ENCODE measurements around the gene TUNAR.

GRCh38 chr14:95935228-95935822, 58.7 kb downstream of the TUNAR start:
- TF ChIP-seq EZH2 (IDR thresholded peaks at IDR 0.05; ENCODE audit: low read depth), result no peak
- TF ChIP-seq, protein P1, sequence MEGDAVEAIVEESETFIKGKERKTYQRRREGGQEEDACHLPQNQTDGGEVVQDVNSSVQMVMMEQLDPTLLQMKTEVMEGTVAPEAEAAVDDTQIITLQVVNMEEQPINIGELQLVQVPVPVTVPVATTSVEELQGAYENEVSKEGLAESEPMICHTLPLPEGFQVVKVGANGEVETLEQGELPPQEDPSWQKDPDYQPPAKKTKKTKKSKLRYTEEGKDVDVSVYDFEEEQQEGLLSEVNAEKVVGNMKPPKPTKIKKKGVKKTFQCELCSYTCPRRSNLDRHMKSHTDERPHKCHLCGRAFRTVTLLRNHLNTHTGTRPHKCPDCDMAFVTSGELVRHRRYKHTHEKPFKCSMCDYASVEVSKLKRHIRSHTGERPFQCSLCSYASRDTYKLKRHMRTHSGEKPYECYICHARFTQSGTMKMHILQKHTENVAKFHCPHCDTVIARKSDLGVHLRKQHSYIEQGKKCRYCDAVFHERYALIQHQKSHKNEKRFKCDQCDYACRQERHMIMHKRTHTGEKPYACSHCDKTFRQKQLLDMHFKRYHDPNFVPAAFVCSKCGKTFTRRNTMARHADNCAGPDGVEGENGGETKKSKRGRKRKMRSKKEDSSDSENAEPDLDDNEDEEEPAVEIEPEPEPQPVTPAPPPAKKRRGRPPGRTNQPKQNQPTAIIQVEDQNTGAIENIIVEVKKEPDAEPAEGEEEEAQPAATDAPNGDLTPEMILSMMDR (conservative IDR thresholded peaks at IDR 0.05), result no peak

Data from PC-9 (cell line).